RWPE2 (cell line): Measurements from ENCODE around the gene ERGIC2.

Experiments
- ATAC-seq: fragments of 200-7000 bp; cut with Tn5 transposase; 3 replicates; pipeline ENCODE4 v1.9.1; 2021; ENCODE audit warnings: low read depth
- DNase-seq: peaks from one replicate; pipeline ENCODE4 v3.0.0-alpha.2; 2020; ENCODE audit warnings: low spot score
- H3K27ac ChIP-seq: fragments of 450-650 bp; 2 replicates; pipeline ENCODE4 v1.5.1; 2017; ENCODE audit warnings: mild to moderate bottlenecking; ENCODE audit not compliant: poor library complexity, severe bottlenecking
- H3K27me3 ChIP-seq: fragments of 250-450 bp; sonication (Bioruptor Pico); 2 replicates; pipeline ENCODE4 v1.5.1; 2021; ENCODE audit warnings: mild to moderate bottlenecking, moderate library complexity; ENCODE audit not compliant: insufficient read depth, poor library complexity, severe bottlenecking
- H3K36me3 ChIP-seq: fragments of 250-450 bp; sonication (Bioruptor Pico); 2 replicates; pipeline ENCODE4 v1.5.1; 2020; ENCODE audit warnings: low read depth, mild to moderate bottlenecking, moderate library complexity
- H3K4me1 ChIP-seq: fragments of 250-450 bp; sonication (Bioruptor Pico); 2 replicates; pipeline ENCODE4 v1.5.1; 2021; ENCODE audit warnings: mild to moderate bottlenecking, moderate library complexity; ENCODE audit not compliant: insufficient read depth, poor library complexity, severe bottlenecking
- H3K4me3 ChIP-seq: fragments of 250-450 bp; sonication (Bioruptor Pico); 2 replicates; pipeline ENCODE4 v1.5.1; 2021; ENCODE audit warnings: mild to moderate bottlenecking, moderate library complexity; ENCODE audit not compliant: severe bottlenecking
- H3K9me3 ChIP-seq: fragments of 250-450 bp; sonication (Bioruptor Pico); 2 replicates; pipeline ENCODE4 v1.5.1; 2021; ENCODE audit warnings: mild to moderate bottlenecking, moderate library complexity; ENCODE audit not compliant: severe bottlenecking
- CTCF ChIP-seq: fragments of 450-650 bp; IDR thresholded peaks from one replicate; pipeline ENCODE4 v1.5.1; 2017; ENCODE audit warnings: mild to moderate bottlenecking, moderate library complexity; ENCODE audit not compliant: poor library complexity, severe bottlenecking

ERGIC2 gene

GRCh38 chr12:29380536-29381523 lies at the start of gene ERGIC2:
Gene ERGIC2 (minus strand): TSS chr12:29381172. CDS start chr12:29371633, 9,539 bp downstream.
- ATAC-seq, result peak; percentile 87
- no peak for TF ChIP-seq CTCF
- Histone ChIP-seq H3K36me3 (peaks cover 12% of the 10 kb centered on the region), H3K4me1 (no peaks in the 10 kb centered on the region), H3K27me3 (no peaks in the 10 kb centered on the region), H3K4me3 (peak within 1 kb of the TSS; percentile 71), H3K27ac (peak within 1 kb of the TSS; percentile 66), H3K9me3 (no peaks in the 10 kb centered on the region)
- peak; percentile 63 for DNase-seq

- Histone ChIP-seq H3K27me3 (no peaks in the 10 kb centered on the region), H3K36me3 (no peaks in the 10 kb centered on the region), H3K4me3 (no peak overlapping the region), H3K9me3 (no peaks in the 10 kb centered on the region), H3K27ac (peak overlapping the region; percentile 21), H3K4me1 (peaks cover 11% of the 10 kb centered on the region)
- ATAC-seq (no peak), DNase-seq (no peak)
- no peak for TF ChIP-seq CTCF
Observed at GRCh38 chr12:29430716-29431044, 49.7 kb upstream of the ERGIC2 start.

- no peak overlapping the region for H3K4me3 ChIP-seq
- ATAC-seq (peak; percentile 83), DNase-seq (peak; percentile 25)
- H3K36me3 ChIP-seq, result no peaks in the 10 kb centered on the region
- no peaks in the 10 kb centered on the region for H3K9me3 ChIP-seq
- no peak for TF ChIP-seq CTCF
- no peaks in the 10 kb centered on the region for H3K27me3 ChIP-seq
- H3K4me1 ChIP-seq, result peaks cover 14% of the 10 kb centered on the region
- peak overlapping the region; percentile 21 for H3K27ac ChIP-seq
Observed at GRCh38 chr12:29429999-29430715, 49.2 kb upstream of the ERGIC2 start.

GRCh38 chr12:29428633-29429032 lies 47.7 kb upstream of the ERGIC2 start:
- Histone ChIP-seq H3K36me3 (no peaks in the 10 kb centered on the region), H3K9me3 (no peaks in the 10 kb centered on the region), H3K4me3 (no peak overlapping the region), H3K27ac (no peak overlapping the region), H3K27me3 (no peaks in the 10 kb centered on the region), H3K4me1 (peaks cover 14% of the 10 kb centered on the region)
- DNase-seq, result no peak
- no peak for TF ChIP-seq CTCF
- peak; percentile 83 for ATAC-seq
